B cell (primary cell): ENCODE results near the gene P2RX7.

Experiments
- EZH2 ChIP-seq: IDR thresholded peaks from 2 replicates; pipeline ENCODE4 v1.6.1; 2012; ENCODE audit warnings: borderline replicate concordance, low read depth, mild to moderate bottlenecking, moderate library complexity, low read length; ENCODE audit not compliant: insufficient read depth, poor library complexity, severe bottlenecking
- TF ChIP-seq, protein P1 (sequence below): fragments of 200-600 bp; IDR thresholded peaks from one replicate; pipeline ENCODE4 v1.8.0; 2022; ENCODE audit warnings: antibody characterized with exemption, mild to moderate bottlenecking

DNA sequence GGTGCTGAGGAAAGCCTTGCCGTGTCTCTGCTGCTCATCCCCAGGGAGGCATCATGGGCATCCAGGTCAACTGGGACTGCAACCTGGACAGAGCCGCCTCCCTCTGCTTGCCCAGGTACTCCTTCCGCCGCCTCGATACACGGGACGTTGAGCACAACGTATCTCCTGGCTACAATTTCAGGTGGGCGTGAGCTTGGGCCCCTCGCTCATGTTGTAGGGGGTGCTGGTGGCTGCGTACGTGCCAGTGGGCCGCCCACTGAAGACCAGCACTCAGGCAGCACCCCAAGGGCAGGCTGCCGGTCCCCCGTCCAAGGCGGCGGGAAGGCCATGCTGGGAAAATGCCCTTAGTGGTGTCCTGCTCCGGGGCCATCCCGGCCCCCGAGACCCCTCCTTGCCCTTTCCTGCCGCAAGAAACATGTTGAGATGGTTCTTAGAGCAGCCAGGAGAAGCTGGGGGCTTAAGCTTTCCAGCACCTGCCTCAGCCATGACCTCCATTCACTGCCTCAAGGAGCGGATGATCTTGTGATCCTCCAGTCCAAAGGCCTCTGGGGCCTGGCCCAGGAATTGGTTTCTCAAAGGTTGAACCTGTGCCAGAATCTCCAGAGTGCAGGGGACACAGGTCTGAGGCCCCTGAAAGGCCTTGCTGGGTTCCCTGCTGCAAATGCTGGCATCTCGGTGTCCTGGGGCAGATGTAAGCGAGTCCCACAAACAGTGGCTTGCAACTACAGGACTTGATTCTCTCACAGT, 96.4 kb downstream of the P2RX7 start:
- no peak for TF ChIP-seq EZH2
- TF ChIP-seq, protein P1, sequence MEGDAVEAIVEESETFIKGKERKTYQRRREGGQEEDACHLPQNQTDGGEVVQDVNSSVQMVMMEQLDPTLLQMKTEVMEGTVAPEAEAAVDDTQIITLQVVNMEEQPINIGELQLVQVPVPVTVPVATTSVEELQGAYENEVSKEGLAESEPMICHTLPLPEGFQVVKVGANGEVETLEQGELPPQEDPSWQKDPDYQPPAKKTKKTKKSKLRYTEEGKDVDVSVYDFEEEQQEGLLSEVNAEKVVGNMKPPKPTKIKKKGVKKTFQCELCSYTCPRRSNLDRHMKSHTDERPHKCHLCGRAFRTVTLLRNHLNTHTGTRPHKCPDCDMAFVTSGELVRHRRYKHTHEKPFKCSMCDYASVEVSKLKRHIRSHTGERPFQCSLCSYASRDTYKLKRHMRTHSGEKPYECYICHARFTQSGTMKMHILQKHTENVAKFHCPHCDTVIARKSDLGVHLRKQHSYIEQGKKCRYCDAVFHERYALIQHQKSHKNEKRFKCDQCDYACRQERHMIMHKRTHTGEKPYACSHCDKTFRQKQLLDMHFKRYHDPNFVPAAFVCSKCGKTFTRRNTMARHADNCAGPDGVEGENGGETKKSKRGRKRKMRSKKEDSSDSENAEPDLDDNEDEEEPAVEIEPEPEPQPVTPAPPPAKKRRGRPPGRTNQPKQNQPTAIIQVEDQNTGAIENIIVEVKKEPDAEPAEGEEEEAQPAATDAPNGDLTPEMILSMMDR, result no peak
